HG03378 (cell line): ENCODE data around the gene CTSC.
A peak's percentile ranks its signal among the peaks of the same experiment; 100 is the strongest.
"Not testable (repeated sequence)": the region's sequence is repeated elsewhere in the genome, so short reads cannot be mapped to it uniquely, and the experiment has no call there.

Source experiments
- ATAC-seq: cut with Tn5 transposase; IDR thresholded peaks from one replicate; pipeline ENCODE4 v1.9.1; 2021; ENCODE audit warnings: mild to moderate bottlenecking, moderate library complexity; ENCODE audit not compliant: unreplicated experiment

Gene CTSC

DNA sequence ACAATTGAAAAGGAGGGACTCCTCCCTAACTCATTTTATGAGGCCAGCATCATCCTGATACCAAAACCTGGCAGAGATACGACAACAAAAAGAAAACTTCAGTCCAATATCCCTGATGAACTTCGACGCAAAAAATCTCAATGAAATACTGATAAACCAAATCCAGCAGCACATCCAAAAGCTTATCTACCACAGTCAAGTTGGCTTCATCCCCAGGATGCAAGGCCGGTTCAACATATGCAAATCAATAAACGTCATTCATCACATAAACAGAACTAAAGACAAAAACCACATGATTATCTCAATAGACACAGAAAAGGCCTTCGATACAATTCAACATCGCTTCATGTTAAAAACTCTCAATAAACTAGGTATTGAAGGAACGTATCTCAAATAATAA lies 14.7 kb downstream of the CTSC start:
- not testable (repeated sequence) for ATAC-seq

DNA sequence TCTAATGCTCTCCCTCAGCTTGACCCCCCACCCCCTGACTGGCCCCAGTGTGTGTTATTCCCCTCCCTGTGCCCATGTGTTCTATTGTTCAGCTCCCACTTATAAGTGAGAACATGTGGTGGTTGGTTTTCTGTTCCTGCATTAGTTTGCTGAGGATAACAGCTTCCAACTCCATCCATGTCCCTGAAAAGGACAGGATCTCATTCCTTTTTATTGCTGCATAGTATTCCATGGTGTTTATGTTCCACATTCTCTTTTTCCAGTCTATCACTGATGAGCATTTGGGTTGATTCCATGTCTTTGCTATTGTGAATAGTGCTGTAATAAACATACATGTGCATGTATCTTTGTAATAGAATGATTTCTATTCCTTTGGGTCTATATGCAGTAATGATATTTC lies 16.1 kb downstream of the CTSC start:
- not testable (repeated sequence) for ATAC-seq

- no peak for ATAC-seq
Measured at GRCh38 chr11:88320149-88320559, 17.4 kb downstream of the CTSC start.

GRCh38 chr11:88318017-88318416 lies 19.5 kb downstream of the CTSC start:
- ATAC-seq: no peak

- no peak for ATAC-seq
Measured at GRCh38 chr11:88317536-88317935, 20.0 kb downstream of the CTSC start.

DNA sequence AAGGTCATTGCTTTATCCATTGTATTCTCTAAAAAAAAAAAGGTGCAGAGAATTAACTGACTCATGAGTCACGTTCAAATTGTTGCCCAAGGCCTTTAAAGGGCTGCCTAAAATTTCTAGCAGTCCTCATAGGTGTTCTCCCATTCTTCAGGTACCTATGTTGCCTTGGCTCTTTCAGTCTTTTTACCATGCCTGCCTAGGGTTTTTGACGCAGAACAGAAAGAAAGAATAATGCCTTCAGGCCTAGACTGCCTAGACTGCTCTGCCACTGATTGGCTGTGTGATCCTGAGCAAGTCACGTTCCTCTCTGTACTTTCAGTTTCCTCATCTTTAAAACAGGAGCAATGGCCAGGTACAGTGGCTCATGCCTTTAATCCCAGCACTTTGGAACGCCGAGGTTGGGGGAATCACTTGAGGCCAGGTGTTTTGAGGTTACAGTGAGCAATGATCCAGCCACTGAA lies 21.5 kb downstream of the CTSC start:
- no peak for ATAC-seq

GRCh38 chr11:88315015-88315414 lies 22.5 kb downstream of the CTSC start:
- no peak for ATAC-seq

DNA sequence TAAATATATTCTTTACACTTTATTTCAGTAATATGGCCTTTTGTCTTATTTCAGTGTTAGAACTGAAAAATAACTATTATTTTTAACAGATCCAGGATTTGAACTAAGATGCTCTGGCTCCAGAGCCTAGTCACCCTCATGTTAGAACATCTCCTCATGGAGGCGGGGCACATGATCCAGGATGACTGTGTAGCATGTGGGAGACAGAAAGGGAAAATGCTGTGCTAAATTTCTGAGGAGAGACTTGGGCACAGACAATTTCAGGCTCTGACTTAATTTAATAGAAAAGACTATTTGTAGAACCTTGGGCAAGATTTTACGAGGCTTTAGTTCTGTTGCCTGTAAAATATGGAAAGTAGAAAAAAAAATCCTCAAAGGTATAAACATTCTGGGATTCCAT lies 24.1 kb downstream of the CTSC start:
- no peak for ATAC-seq

- ATAC-seq: no peak
Measured at GRCh38 chr11:88312628-88313027, 24.9 kb downstream of the CTSC start.

GRCh38 chr11:88310246-88310645 lies 27.3 kb downstream of the CTSC start:
- ATAC-seq: no peak

GRCh38 chr11:88308576-88308975 lies 29.0 kb downstream of the CTSC start:
- no peak for ATAC-seq

DNA sequence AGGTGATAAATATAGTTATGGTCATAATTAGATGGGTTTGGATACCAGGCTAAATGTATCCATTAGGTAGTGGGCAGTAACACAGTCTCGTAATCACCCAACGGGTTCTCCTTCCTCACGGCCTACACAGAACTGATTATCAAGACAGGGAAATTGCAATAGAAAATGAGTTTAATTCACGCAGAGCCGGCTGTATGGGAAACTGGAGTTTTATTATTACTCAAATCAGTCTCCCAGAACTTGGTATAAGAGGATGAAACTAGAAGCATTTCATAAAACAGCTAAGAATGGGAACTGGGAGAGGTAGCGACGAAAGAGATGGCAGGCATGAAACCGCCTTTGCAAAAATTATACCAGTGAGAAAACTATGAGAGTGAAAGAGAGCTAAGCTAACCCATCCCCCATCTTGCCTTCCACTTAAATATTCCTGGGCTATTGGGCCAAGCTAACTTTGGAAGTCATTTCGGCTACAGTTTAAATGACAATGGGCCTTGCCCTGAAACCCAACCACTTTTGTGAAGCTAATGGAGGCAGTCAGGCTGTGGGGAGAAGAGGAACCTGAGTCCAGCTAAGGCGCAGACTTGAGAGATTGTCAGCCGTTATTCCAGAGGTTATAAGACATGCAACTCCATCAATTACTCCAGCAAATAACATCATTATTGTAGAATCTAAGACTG lies 29.6 kb downstream of the CTSC start:
- ATAC-seq: peak; percentile 64

DNA sequence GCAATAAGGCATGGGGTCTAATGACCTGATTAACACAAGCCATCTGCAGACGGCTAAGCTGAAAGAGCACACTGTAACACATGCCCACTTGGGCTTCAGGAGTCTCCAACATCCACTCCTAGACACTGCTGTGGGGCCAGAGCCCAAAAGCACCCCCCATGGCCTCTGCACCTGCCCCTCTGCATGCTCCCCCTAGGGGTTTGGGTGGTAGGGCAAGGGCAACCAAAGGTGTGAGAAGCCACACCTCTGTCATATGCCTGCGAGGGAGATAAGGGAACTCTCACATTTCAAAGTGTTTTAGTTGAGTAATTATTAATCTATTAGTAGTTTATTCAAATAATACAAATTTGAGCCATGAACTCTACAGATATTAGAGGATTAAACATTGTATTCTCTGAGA lies 30.8 kb downstream of the CTSC start:
- ATAC-seq: no peak

DNA sequence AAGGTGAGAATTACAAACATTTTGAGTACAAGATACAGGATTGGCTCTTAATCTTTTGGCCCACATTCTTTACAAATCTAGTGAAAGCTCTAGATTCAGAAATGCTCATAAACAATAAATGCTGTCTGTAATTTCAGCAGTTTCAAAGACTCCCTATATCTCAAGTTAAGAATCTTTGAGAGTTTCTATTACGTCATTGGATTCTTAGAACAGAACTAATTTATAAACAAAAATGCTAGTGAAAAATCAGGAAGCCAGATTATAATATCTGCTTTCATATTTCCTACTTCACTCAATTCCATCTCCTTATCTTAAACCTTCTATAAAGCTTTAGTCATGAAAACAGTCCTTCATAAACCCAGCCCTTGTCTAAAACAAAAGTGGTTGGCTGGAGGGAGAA lies 32.1 kb downstream of the CTSC start:
- no peak for ATAC-seq

DNA sequence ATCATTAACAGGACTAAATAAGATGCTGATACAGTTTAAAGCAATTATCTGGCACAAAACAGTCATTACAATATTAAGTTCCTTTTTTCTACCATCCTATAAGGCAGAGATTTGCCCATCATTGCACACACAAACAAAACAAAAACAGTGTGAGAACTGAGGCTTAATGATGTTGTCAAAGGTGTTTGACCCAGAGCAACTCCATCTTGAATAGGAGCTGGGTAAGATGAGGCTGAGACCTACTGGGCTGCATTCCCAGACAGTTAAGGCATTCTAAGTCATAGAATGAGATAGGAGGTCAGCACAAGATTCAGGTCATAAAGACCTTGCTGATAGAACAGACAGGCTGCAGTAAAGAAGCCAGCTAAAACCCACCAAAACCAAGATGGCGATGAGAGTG lies 33.2 kb downstream of the CTSC start:
- ATAC-seq: no peak

DNA sequence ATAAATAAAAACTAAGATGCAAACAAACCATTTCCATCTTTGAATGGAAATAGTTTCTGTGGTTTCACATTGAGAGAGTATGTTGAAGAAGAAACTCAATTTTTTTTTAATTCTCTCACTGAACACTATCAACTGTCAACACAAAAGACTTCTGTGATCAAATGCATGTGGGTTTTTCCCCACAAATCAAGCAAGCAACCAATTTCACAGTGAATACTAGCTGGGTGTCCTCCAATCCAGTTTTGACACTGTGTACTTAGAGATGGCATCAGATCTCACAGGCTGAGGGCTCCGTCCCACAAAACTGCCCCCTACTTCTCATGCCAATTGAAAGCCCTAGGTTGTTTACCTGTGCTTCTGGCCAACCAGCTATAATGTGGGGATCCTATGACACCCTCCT lies 34.5 kb downstream of the CTSC start:
- ATAC-seq: no peak

GRCh38 chr11:88301488-88302140 lies 35.9 kb downstream of the CTSC start:
- ATAC-seq: peak; percentile 49

- peak; percentile 73 for ATAC-seq
Measured at GRCh38 chr11:88300888-88301487, 36.5 kb downstream of the CTSC start.

GRCh38 chr11:88297863-88298262 lies 39.7 kb downstream of the CTSC start:
- ATAC-seq: no peak

DNA sequence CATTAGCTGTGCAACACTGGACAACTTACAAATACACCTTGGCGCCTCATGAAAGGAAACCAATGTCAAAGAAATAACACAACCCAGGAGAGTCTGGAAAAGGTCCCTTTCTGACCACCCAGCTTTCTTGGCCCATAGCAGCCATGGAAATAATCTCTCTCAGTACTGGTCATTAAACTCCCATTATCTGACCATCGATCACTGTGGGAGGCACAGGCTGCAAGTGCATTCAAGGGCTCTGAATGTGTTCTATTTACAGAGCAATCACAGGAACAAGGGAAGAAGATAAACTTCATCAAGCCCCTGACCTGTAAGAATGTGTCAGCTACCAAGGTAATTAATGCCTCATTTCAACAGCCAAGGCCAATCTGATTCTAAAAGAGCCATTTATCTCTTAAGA lies 40.1 kb downstream of the CTSC start:
- no peak for ATAC-seq

DNA sequence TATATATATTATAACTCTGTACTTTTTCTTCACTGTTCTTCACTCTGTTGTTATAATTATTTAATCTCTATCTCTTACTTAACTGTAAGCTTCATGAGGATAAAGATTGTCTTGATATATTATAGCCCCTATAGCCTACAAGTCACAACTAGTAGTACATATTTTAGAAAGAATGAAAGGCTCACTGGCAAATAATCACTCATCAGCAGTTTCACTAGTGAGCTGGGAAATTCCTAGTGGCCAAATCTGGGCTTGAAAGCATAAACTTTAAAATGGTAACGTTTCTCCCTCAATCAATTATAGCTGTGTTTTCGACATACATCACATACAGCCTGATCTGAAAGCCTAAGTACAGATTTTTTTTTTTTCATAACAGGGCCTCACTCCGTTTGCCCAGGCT lies 42.5 kb downstream of the CTSC start:
- ATAC-seq: peak; percentile 45

- ATAC-seq: no peak
Measured at GRCh38 chr11:88293931-88294330, 43.6 kb downstream of the CTSC start.
